ENCODE measurements around the gene CHRD.

Gene CHRD

DNA sequence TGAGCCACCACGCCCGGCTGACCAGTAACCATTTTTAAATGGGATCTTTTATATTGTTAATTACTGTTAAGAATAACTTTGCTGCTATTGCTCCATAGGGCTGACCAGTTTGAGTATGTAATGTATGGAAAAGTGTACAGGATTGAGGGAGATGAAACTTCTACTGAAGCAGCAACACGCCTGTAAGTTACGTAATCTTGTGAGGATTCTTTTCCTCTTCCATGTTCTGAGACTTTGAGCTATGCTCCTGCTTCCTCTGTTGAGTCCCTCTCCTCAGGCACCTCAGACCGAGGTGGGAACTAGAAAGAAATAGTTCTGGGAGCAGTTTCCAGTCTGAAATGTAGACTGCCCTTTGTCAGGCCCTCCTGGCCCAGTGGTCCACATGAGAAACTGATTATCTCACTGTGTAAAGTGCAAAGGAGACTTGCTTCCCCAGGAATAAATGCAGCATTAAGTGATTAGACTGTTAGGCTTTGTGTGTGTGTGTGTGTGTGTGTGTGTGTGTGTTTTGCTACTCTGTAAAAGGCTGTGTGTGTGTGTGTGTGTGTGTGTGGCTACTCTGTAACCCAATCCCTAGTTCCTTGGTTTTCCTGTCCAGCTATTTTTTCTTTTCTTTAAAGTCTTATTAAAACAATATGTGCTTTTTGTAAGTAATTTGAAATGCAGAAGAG lies 13.1 kb upstream of the CHRD start:
- peaks cover 30% of the 10 kb centered on the region for H3K4me1 Mint-ChIP-seq
- ATAC-seq (no peak), DNase-seq (ENCODE audit: low spot score in 2 of 2) (no peak)
- no peak overlapping the region for H3K4me3 Mint-ChIP-seq
- no peaks in the 10 kb centered on the region for H3K9me3 Mint-ChIP-seq
- peaks cover 80% of the 10 kb centered on the region for H3K36me3 Mint-ChIP-seq
- no peak overlapping the region for H3K27ac Mint-ChIP-seq

DNA sequence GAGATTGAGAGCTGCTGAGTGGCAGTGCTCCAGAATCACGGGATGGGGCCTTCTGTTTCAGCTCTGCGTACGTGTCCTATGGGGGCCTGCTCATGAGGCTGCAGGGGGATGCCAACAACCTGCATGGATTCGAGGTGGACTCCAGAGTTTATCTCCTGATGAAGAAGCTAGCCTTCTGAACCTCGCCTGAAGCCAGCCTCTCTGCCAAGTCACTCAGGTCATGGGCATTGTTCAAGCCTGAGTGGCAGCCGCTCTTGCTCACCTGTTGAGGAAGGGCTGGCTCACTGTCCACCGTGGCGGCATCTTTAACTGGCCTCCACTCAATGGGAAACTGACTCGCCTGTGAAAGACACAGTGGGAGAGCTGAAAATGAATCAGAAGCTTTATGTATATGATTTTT lies 11.7 kb upstream of the CHRD start:
- H3K4me3 Mint-ChIP-seq: no peak overlapping the region
- no peaks in the 10 kb centered on the region for H3K9me3 Mint-ChIP-seq
- DNase-seq (ENCODE audit: low spot score in 2 of 2) (no peak), ATAC-seq (no peak)
- peaks cover 77% of the 10 kb centered on the region for H3K36me3 Mint-ChIP-seq
- peaks cover 32% of the 10 kb centered on the region for H3K4me1 Mint-ChIP-seq
- H3K27ac Mint-ChIP-seq: no peak overlapping the region

DNA sequence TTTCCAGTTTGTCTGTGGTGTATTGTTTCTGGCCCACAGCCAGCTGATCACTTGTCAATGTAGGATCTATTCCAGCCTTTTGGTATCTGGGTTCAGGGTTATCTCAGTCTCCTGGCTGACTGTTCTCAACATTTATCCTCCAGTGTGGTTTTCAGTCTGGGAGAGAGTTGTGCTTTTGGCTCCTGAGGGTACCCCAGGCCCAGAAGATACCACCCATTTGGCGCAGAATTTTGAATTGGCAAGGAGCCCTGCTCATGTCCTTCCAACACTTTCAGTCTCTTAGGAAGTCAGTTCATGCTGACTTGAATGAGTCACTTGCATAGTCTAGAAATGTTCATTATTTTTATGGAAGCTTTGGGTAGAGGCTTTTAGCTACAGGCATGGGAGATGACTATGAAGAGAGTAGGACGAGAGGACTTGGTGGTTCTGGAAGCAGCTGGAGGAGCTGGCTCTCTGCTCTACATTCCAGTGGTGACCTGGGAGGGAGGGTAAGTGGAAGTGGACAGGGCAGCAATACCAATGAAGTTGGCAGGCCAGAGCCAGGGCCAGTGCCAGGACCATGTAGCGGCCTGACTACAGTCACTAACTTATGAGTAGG lies 11.2 kb upstream of the CHRD start:
- H3K9me3 Mint-ChIP-seq: no peaks in the 10 kb centered on the region
- H3K4me1 Mint-ChIP-seq: peaks cover 32% of the 10 kb centered on the region
- peaks cover 71% of the 10 kb centered on the region for H3K36me3 Mint-ChIP-seq
- DNase-seq (ENCODE audit: low spot score in 2 of 2): no peak
- peak overlapping the region; percentile 50 for H3K27ac Mint-ChIP-seq
- no peak overlapping the region for H3K4me3 Mint-ChIP-seq
- ATAC-seq: no peak

DNA sequence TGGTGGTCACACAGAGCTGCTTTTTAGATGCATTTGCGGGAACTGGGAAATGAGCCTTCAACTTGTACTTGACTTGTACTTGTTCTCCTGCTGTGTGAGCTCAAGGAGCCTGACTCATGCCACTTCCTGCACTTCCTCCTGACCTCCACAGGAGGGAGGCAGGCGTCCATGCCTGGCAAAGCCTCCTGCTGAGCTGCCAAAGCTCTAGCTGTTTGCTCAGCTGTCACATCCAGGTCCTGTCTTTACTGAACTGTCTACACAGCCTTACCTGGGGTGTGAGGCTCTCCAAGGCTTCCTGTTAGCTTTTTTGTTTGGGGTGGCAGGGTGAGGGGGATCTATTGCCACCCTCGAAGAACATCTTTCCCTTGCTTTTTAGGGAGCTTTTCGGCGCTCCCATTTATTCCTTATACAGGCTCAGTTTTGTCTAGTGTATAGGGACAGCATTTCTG lies 8.3 kb upstream of the CHRD start:
- Mint-ChIP-seq H3K36me3 (peaks cover 42% of the 10 kb centered on the region), H3K9me3 (no peaks in the 10 kb centered on the region), H3K4me3 (no peak overlapping the region), H3K27ac (no peak overlapping the region), H3K4me1 (peaks cover 18% of the 10 kb centered on the region)
- DNase-seq (ENCODE audit: low spot score in 2 of 2) (peak in 1 of 2 donors; percentile 65), ATAC-seq (peak; percentile 89)

DNA sequence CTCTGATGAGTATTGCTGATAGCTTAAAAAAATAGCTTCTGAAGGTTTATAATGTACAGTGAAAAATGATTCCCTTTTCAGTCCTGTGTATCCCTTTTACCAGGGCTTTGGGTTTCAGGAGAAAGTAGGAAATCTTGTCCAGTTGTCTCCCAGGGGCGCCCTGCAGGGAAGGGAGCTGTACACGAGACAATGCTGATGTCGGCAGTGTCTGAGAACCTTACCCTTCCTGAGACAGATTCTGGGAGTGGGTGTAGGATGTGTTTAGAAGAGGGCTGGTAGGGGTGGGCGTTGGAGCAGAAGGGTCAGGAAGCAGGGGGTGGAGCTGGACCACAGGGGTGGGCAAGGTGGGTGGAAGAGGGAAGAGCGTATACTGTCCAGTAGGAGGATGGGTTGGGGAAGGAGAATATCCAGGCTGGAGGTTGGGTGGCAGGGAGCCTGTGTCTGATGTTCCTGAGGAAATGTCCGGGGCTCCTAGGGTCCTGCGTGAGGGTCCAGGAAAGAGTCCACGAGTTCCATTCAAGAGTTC lies 7.5 kb upstream of the CHRD start:
- peak overlapping the region; percentile 51 for H3K27ac Mint-ChIP-seq
- H3K4me3 Mint-ChIP-seq: no peak overlapping the region
- no peaks in the 10 kb centered on the region for H3K9me3 Mint-ChIP-seq
- ATAC-seq: no peak
- no peak for DNase-seq (ENCODE audit: low spot score in 2 of 2)
- H3K36me3 Mint-ChIP-seq: peaks cover 35% of the 10 kb centered on the region
- H3K4me1 Mint-ChIP-seq: peaks cover 13% of the 10 kb centered on the region

DNA sequence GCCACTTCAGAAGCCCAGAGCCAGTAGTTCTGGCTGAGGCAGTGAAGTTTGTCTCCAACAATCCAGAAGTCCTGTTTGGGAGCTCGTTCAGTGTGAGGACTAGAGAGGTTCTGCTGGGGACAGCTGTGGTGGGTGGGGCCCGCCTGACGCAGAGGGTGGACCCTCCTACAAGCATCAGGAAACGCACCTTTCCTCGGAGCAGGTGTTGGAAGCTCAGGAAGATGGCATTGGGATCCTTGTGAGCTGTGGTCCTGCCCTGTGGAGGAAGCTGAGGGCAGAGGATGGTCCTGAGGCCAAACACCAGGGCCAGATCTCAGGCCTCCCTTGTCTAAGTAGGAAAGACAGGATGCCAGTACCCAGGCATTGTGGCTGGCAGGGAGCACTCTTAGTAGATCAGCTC lies 6.9 kb upstream of the CHRD start:
- peaks cover 11% of the 10 kb centered on the region for H3K4me1 Mint-ChIP-seq
- DNase-seq (ENCODE audit: low spot score in 2 of 2): no peak
- ATAC-seq: no peak
- H3K4me3 Mint-ChIP-seq: no peak overlapping the region
- H3K27ac Mint-ChIP-seq: no peak overlapping the region
- H3K36me3 Mint-ChIP-seq: peaks cover 29% of the 10 kb centered on the region
- no peaks in the 10 kb centered on the region for H3K9me3 Mint-ChIP-seq

DNA sequence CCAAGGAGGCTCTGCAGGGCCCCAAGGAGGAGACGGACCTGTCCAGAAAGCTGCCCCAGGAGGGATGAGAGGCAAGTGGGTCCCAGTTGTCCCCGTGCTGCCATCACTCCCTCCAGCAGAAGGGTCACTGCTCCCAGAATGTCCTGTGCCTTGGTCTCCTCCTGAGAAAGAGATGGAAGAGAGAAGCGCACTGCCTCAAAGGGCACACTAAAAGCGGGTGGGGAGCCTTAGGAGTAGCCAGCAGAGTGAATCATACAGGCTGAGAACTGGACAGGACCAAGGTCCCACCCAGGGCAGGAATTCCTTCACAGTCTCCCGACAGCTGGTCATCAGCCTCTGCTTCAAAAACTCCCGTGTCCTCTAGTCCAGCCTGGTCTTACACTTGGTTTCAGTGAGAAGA lies 6.4 kb upstream of the CHRD start:
- Mint-ChIP-seq H3K36me3 (peaks cover 24% of the 10 kb centered on the region), H3K4me1 (peaks cover 8% of the 10 kb centered on the region), H3K27ac (no peak overlapping the region), H3K4me3 (no peak overlapping the region), H3K9me3 (no peaks in the 10 kb centered on the region)
- DNase-seq (ENCODE audit: low spot score in 2 of 2): no peak
- ATAC-seq: no peak

DNA sequence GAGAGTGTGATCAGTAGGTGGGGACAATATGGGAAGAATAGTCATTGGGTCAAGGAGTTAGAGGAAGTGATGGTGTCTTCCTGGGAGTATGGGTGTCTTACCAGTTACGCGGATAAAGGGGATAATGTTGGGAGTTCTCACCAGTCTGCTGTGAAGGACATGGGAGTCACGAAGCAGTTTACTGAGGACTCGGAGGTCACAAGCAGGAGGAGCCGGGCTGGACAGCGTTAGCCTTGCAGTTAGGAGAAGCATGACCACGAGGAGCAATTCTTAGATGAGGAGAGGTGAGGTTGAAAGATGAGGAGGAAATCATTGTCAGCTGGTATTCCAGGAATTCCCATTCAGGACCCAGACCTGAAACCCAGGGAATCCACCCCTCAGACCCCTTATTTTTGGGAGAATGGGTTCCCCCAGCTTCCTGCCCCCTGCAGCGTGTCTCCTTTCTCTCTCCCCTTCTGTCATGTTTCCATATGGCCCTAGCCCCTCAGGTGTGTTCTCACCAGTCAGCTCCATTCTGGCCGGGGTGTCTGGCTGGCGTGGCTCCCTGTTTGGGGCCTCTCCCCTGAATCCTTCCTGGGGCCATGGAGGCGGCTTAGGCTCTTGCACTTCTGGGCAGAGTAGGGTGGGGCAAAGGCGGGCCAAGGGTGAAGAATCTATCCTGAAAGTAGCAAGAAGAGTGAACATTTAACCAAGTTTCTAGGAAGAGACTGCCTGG lies 4.0 kb upstream of the CHRD start:
- no peak overlapping the region for H3K27ac Mint-ChIP-seq
- H3K4me1 Mint-ChIP-seq: peaks cover 8% of the 10 kb centered on the region
- H3K9me3 Mint-ChIP-seq: no peaks in the 10 kb centered on the region
- DNase-seq (ENCODE audit: low spot score in 2 of 2): no peak
- no peaks in the 10 kb centered on the region for H3K36me3 Mint-ChIP-seq
- no peak overlapping the region for H3K4me3 Mint-ChIP-seq
- no peak for ATAC-seq

DNA sequence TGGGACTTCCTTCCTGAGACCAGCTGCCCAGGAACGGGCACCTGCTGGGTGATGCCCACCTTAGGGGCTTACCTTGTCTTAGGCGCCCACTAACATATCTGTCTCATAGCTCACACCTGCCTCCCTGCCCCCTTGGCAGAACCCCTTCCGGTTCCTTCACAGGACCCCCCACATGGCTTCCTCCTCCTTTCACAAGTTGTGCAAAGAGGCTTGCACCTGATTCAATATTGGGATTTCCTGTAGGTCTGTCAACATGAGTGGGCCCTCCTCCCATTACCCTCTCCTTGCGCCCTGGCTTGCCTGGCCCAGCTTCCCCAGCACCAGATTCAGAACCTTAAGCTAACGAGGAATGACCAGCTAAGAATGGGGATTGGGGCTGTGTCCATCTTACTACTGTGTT lies 2.5 kb upstream of the CHRD start:
- DNase-seq (ENCODE audit: low spot score in 2 of 2): no peak
- no peaks in the 10 kb centered on the region for H3K36me3 Mint-ChIP-seq

DNA sequence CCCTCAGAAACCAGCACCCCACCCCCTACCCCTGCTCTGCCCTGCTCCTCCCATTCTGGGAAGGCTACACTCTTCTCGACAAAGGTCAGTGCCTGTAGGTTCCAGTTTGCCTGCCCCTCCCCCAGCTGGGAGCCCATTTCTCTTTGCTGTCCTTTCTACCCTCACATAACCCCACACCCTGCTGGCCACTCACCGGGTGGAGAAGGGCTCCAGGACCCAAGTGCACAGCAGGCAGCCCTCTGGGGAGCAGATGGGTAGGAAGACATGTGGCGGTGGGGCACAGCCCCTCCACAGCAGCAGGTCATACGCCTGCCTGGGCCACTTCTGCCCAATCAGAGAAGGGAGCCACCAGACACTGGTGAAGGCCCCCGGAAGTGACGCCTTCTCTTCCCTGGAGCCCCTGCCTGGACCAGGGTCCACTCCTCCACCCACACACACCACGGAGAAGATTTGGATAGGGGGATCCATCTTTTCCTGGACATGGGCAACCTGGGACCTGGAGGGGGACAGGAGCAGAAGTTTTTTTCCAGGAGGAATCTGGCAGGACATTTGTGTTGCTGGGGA lies 1.9 kb upstream of the CHRD start, which contains the start of gene THPO:
TSS of gene THPO (minus strand) at position 326 of the 564 bp plus-strand sequence. CDS start 1,948 bp downstream, outside the sequence.
- ATAC-seq: no peak
- Mint-ChIP-seq H3K36me3 (no peaks in the 10 kb centered on the region), H3K4me1 (no peaks in the 10 kb centered on the region), H3K4me3 (peak within 1 kb of the TSS; percentile 62), H3K9me3 (no peaks in the 10 kb centered on the region), H3K27ac (peak within 1 kb of the TSS; percentile 38)
- no peak for DNase-seq (ENCODE audit: low spot score in 2 of 2)

More for the DNA sequence above, 2.5 kb upstream of the CHRD start:
- ATAC-seq: no peak
- no peak overlapping the region for H3K4me3 Mint-ChIP-seq
- H3K9me3 Mint-ChIP-seq: no peaks in the 10 kb centered on the region
- H3K27ac Mint-ChIP-seq: no peak overlapping the region
- H3K4me1 Mint-ChIP-seq: no peaks in the 10 kb centered on the region

DNA sequence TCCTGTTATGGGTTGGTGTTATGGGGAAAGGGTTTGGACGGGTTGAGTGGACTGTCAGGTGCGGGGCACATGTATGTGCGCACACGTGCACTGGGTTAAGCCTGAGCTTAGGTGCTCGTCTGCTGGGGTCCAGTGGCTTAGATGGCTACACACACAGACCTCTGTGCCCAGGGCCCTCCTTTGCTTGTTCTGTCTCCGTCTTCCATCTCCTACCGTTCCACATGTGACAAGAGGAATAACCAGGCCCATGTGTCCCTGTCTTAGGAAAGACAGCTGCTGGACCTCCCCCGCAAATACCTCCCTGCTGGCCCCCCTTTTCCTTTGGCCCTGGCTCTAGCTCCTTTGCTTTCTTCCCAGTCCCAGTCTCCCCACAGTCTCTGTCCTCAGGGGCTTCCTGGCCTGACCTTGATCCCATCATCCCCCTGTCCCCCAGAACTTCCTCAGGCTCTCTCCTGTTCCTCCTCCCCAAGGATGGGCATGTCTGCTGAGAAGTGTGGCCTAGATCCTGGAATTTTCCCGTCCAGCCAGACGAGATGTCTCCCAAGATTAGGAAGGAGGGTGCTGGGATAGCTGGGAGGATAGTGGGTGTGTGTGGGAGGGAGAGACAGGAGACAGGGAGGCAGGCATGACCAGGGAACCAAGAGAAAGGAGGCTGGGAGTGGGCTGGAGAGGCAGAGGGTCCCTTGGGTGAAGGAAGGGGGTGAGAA lies 1.1 kb upstream of the CHRD start:
- peak overlapping the region; percentile 62 for H3K4me3 Mint-ChIP-seq
- ATAC-seq: no peak
- no peaks in the 10 kb centered on the region for H3K36me3 Mint-ChIP-seq
- peak overlapping the region; percentile 38 for H3K27ac Mint-ChIP-seq
- no peaks in the 10 kb centered on the region for H3K4me1 Mint-ChIP-seq
- H3K9me3 Mint-ChIP-seq: no peaks in the 10 kb centered on the region
- no peak for DNase-seq (ENCODE audit: low spot score in 2 of 2)

DNA sequence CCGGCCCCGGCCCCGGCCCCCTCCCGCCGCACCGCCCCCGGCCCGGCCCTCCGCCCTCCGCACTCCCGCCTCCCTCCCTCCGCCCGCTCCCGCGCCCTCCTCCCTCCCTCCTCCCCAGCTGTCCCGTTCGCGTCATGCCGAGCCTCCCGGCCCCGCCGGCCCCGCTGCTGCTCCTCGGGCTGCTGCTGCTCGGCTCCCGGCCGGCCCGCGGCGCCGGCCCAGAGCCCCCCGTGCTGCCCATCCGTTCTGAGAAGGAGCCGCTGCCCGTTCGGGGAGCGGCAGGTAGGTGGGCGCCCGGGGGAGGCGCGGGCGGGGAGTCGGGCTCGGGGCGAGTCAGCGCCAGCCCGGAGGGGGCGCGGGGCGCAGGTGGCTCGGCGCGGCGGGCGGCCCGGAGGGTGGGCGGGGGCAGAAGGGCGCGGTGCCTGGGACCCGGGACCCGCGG lies 352 bp downstream of the CHRD start:
- no peak for DNase-seq (ENCODE audit: low spot score in 2 of 2)
- Mint-ChIP-seq H3K4me3 (peak overlapping the region; percentile 52), H3K27ac (no peak overlapping the region), H3K4me1 (no peaks in the 10 kb centered on the region), H3K9me3 (no peaks in the 10 kb centered on the region), H3K36me3 (no peaks in the 10 kb centered on the region)
- ATAC-seq: peak; percentile 48

DNA sequence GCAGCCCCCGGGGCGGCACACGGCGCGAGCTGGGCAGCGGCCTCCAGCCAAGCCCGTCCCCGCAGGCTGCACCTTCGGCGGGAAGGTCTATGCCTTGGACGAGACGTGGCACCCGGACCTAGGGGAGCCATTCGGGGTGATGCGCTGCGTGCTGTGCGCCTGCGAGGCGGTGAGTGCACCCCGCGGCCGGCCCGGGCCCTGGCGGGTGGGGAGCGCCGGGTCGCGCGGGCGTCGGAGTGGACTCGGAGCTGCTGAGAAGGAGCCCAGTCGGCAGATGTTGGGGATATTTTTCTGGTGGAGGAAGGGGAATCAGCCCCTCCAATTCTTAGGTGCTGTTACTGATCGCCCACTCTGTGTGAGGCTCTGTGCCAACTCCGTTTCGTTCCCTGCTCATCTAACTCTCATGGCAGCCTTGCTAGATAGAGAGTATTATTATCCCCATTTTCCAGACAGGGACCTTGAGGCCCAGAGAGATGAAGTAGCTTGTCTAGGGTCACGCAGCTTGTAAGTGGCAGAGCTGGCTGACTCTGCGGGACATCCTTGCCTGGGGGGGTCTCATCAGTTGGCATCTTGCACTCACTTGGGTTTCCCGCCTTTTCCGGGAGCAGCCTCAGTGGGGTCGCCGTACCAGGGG lies 890 bp downstream of the CHRD start:
- H3K36me3 Mint-ChIP-seq: no peaks in the 10 kb centered on the region
- H3K27ac Mint-ChIP-seq: no peak overlapping the region
- peak overlapping the region; percentile 52 for H3K4me3 Mint-ChIP-seq
- H3K9me3 Mint-ChIP-seq: no peaks in the 10 kb centered on the region
- no peaks in the 10 kb centered on the region for H3K4me1 Mint-ChIP-seq
- DNase-seq (ENCODE audit: low spot score in 2 of 2) (no peak), ATAC-seq (peak; percentile 44)
